ENCODE data around the gene RUSC2. TPM values are rescaled to one million over a fixed set of nuclear protein-coding genes. Genes with fewer than 3 reads are reported as not detected.

Gene RUSC2
- total and polyA plus RNA-seq, 2 of the 13 experiments (the other 11 are each of a cell fraction or from before 2014, with no cell fraction given): 2.8 to 3.3 TPM

- Histone ChIP-seq H3K27ac (ENCODE audit: extremely low read length, insufficient read depth, low read length) (no peak overlapping the region), H3K27me3 (ENCODE audit: control insufficient read depth in 1 of 2, insufficient read depth in 2 of 2, low read length in 2 of 2) (no peaks in the 10 kb centered on the region), H3K4me3 (replicated peaks in 1 of 3; ENCODE audit: insufficient read depth in 1 of 3, low read depth in 2 of 3, low read length in 3 of 3) (no peak overlapping the region), H3K4me2 (ENCODE audit: low read depth, low read length) (no peak overlapping the region), H3K79me2 (ENCODE audit: insufficient read depth, low read length) (peaks cover 10% of the 10 kb centered on the region), H3K4me1 (ENCODE audit: insufficient read depth, low read length) (peaks cover 28% of the 10 kb centered on the region), H3K36me3 (replicated peaks in 1 of 2; ENCODE audit: control insufficient read depth in 1 of 2, insufficient read depth in 2 of 2, low read length in 2 of 2) (no peaks in the 10 kb centered on the region), H2AFZ (ENCODE audit: low read length) (no peak overlapping the region), H4K20me1 (ENCODE audit: insufficient read depth, low read length) (0 out of 2 replicates have a peak, but pooled peaks cover 3% of the 10 kb centered on the region), H3K9ac (ENCODE audit: insufficient read depth, low read depth, low read length) (no peak overlapping the region), H3K9me3 (ENCODE audit: low read length) (no peaks in the 10 kb centered on the region)
- in situ Hi-C loops (cut with HindIII; ENCODE audit: extremely low pct_ligation_motif_present, low pct_unique_long_range_greater_than_20kb): no loop called here
- WGBS (ENCODE audit: low lambda C conversion rate): 92% methylated on average over 10 of the region's 10 CpGs
- CTCF ChIA-PET (ENCODE audit: low intra/inter-chr PET ratio, low total read pairs): no interaction called here
- FAIRE-seq (no peak), ATAC-seq (no peak), DNase-seq (ENCODE audit: low spot score) (no peak)
- intact Hi-C loops (cut with micrococcal nuclease; ENCODE audit: unreplicated experiment): loop anchor here (10.0 kb wide), 1 partner anchor 239 kb away; the partner anchor contains the start of genes CREB3 and TLN1
- BruUV-seq (replicated peaks): no TSS peak
- POLR2A ChIA-PET: no interaction called here
- no peak for TF ChIP-seq THAP11 (CRISPR knock-in tag; IDR thresholded peaks at IDR 0.05)
- no peak for TF ChIP-seq AHDC1 (CRISPR knock-in tag; IDR thresholded peaks at IDR 0.05; ENCODE audit: borderline replicate concordance)
- no peak for TF ChIP-seq NFE2L2 (IDR thresholded peaks at IDR 0.05; ENCODE audit: low read length)
- no peak for TF ChIP-seq ZBTB8A (CRISPR knock-in tag; IDR thresholded peaks at IDR 0.05; ENCODE audit: borderline replicate concordance, low read depth)
- TF ChIP-seq TIGD3 (CRISPR knock-in tag; IDR thresholded peaks at IDR 0.05; ENCODE audit: borderline replicate concordance): no peak
- no peak for TF ChIP-seq NFE2L1 (CRISPR knock-in tag; IDR thresholded peaks at IDR 0.05; ENCODE audit: borderline replicate concordance)
- TF ChIP-seq ZNF619 (CRISPR knock-in tag; IDR thresholded peaks at IDR 0.05): no peak
- no peak for TF ChIP-seq ZNF317 (CRISPR knock-in tag; IDR thresholded peaks at IDR 0.05)
- no peak for TF ChIP-seq ELF4 (CRISPR knock-in tag; IDR thresholded peaks at IDR 0.05; ENCODE audit: borderline replicate concordance)
- TF ChIP-seq ZFP1 (CRISPR knock-in tag; IDR thresholded peaks at IDR 0.05): no peak
- TF ChIP-seq ZNF383 (CRISPR knock-in tag; IDR thresholded peaks at IDR 0.05; ENCODE audit: borderline replicate concordance): no peak
- no peak for TF ChIP-seq ZBTB1 (CRISPR knock-in tag; IDR thresholded peaks at IDR 0.05; ENCODE audit: borderline replicate concordance)
- no peak for TF ChIP-seq HDAC6 (IDR thresholded peaks at IDR 0.05; ENCODE audit: low read depth, low read length)
- TF ChIP-seq ZUFSP (CRISPR knock-in tag; IDR thresholded peaks at IDR 0.05; ENCODE audit: borderline replicate concordance): no peak
- no peak for TF ChIP-seq ZBTB43 (CRISPR knock-in tag; conservative IDR thresholded peaks at IDR 0.05)
These were observed 6.1 kb downstream of the RUSC2 start for GRCh38 chr9:35495984-35496383.
